GM08714 (cell line): ENCODE results near the gene SOX30.

Experiments
- H3K4me3 ChIP-seq: fragments of 200-500 bp; sonication (Bioruptor generic); 2 replicates; pipeline ENCODE4 v1.5.1; 2014; ENCODE audit warnings: mild to moderate bottlenecking, low read length, inconsistent platforms
- ZNF274 ChIP-seq: IDR thresholded peaks from 2 replicates; pipeline ENCODE4 v1.6.1; 2012; ENCODE audit warnings: mild to moderate bottlenecking, low read depth, low read length

The SOX30 gene

DNA sequence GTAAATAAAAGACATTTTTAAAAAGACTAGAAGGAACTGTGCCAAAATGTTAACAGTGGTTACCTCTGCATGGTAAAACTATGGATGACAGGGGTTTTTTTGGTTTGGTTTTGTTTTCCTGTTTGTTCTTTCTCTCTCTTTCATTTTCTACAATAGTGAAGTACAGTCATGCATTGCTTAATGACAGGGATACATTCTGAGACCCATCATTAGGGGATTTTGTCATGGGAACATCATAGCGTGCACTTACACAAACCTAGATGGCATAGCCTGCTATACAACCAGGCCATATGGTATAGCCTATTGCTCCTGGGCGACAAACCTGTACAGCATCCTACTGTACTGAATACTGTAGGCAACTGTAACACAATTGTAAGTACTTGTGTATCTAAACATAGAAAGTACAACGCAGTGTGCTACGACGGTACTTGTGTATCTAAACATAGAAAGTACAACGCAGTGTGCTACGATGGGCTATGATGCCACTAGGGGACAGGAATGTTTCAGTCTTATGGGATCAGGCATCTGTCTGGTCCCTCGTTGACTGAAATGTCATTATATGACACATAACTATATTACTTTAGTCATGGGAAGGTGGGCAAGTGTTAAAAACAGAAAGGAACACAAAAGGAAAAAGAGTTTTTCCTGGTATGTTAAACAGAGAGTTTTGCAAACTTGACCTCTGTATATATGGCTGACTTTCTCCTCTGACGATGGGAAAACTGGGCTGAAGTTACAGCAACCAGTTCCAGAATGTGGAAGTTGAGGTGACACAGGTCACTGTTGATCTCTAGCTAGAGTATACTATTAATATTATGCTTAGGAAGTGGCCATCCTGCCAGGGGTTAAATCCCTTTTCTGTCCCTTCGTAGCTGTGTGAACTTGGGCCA lies 69.3 kb downstream of the SOX30 start:
- no peak overlapping the region for H3K4me3 ChIP-seq
- no peak for TF ChIP-seq ZNF274

DNA sequence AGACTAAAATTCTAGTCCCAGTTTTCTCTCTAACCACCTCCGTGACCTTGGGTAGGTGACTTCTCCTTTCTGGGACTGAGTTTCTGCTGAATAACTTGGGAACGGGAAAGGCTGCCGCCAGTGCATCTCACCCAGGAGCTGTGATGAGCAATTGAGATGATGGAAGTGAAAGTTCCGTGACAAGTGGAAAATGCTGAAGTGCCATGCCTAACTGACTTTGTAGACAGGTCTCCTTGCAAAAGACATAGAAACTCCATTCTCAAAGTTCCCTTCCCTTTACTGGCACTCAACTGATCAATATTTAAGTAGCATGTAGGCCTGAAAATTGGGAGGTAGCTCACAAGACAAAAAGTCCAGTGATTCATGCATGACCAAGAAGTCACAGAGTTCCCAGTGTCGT lies 70.3 kb downstream of the SOX30 start:
- TF ChIP-seq ZNF274, result no peak
- no peak overlapping the region for H3K4me3 ChIP-seq

DNA sequence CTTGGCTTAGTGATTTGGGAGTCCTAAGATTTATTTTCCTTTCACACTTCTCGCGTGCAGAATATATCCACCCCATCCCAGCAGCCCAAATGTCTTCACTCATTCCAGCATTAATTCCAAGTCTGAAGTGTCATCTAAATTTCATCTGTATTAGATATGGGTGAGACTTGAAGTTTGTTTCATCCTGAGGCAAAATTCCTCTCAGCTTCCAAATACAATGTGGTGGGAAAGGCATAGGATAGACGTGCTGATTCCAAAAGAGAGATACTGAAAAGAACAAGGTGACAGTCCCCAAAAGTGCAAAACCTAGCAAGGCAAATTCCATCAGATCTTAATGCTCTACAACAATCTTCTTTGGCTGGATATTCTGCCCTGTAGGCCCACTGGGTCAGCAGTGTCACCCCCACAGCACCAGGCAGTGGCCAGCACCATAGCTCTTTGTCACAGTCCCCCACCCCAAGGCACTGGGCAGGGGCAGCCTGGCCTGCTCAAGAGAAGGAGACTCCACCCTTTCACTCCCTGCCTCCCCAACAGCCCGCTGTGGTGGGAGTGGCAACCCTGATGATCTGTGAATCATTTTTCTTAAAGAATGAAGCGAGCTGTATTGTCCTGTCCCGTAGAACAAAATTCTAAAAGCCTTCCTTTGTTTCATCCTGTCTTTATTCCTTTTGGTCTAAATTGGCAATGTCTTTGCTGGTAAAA lies 74.0 kb downstream of the SOX30 start:
- no peak overlapping the region for H3K4me3 ChIP-seq
- TF ChIP-seq ZNF274, result no peak

DNA sequence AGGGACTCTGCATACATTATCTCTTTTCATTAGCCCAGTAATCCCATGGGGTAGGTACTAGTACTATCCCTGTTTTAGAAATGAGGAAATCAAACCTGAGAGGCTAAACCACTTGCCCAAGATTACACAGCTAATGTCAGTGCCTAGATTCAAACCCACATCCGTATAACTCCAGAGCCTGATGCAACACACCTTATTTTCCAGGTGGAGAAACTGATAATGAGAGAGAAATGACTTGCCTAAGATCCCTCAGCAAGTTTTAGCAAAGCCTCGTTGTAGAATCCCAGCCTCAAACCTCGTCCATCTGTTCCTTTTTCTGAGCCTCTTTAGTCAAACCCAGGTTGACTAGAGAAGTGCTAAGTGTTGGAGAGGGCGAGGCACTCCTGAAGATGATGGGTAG lies 75.6 kb downstream of the SOX30 start:
- H3K4me3 ChIP-seq, result no peak overlapping the region
- TF ChIP-seq ZNF274, result no peak
